ENCODE data around the gene ANAPC5.
"Not testable (repeated sequence)": the region's sequence is repeated elsewhere in the genome, so short reads cannot be mapped to it uniquely, and the experiment has no call there.

ANAPC5 gene

GRCh38 chr12:121283388-121283787 is 68.8 kb downstream of the ANAPC5 start:
- DNase-seq, result no peak

DNA sequence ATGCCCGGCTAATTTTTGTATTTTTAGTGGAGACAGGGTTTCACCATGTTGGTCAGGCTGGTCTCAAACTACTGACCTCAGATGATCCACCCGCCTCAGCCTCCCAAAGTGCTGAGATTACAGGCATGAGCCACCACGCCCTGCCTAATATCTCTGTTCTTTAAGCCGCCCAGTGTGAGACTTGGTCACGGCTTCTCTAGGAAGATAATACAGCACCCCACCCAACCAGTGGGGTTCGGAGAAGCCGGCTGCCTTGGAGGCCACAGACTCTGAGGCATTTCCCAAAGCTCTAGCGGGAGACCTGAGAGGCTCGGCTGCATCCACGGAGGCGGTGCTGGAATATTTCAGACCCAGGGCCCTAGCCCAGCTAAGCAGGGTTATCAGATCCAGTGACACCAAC is 69.3 kb downstream of the ANAPC5 start:
- not testable (repeated sequence) for DNase-seq

DNA sequence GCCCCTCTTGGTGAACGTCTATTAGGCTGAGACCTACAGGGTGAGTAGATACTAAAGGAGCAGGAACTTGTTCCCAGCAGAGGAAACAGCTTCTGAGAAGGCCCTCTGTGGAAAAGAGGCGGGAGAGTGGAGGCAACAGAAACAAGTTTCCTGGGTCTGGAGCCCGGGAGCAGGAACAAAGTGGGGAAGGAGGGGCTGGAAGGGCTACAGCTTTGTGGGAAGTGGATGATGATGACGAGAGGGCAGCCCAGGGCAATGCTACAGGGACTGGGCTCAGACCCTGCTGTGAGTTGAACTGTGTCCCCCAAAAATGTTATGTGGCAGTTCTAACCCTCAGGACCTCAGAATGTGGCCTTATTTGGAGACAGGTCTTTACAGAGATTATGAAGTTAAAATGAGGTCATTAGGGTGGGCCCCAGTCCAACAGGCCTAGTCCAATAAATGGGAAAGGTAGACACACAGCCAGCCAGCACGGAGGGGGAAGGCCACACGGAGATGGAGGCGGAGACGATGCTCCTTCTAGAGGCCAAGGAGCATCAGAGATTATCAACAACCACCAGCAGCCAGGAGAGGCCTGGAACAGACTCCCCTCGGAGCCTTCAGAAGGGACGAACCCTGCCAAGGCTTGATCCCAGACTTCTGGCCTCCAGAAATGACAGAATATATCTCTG is 70.0 kb downstream of the ANAPC5 start:
- no peak for DNase-seq

GRCh38 chr12:121281116-121281515 is 71.1 kb downstream of the ANAPC5 start:
- not testable (repeated sequence) for DNase-seq

DNA sequence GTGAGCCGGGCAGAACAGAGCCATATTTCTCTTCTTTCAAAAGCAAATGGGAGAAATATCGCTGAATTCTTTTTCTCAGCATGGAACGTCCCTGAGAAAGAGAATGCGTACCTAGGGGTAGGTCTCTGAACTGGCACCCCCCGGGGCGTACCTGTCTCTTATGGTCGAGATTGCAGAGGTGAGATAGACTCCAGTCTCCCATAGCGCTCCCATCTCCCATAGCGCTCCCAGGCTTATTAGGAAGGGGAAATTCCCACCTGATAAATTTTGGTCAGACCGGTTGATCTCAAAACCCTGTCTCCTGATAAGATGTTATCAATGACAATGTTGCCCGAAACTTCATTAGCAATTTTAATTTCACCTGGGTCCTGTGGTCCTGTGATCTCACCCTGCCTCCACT is 71.7 kb downstream of the ANAPC5 start:
- not testable (repeated sequence) for DNase-seq

DNA sequence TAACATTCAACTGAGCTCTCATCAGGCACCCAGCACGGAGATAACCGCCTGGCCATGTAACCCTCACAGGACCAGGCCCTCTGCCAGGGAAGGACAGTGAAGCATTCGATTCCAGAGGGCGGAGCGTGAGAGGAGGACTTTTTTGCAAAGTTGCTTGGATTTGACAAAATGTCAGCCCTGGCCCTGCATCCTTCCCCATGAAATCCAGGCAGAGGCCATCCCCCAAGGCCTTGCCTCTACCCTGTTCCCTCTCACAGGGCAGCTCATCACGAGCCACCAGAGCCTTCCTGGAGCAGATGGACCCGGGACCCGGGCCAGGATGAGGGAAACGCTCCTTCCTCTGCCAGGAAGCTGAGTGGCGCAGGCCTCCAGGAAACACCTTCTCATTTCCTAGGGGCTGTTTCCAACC is 72.7 kb downstream of the ANAPC5 start:
- DNase-seq, result no peak

GRCh38 chr12:121279071-121279375 is 73.2 kb downstream of the ANAPC5 start:
- no peak for DNase-seq

GRCh38 chr12:121278169-121279070 is 73.8 kb downstream of the ANAPC5 start:
- no peak for DNase-seq

DNA sequence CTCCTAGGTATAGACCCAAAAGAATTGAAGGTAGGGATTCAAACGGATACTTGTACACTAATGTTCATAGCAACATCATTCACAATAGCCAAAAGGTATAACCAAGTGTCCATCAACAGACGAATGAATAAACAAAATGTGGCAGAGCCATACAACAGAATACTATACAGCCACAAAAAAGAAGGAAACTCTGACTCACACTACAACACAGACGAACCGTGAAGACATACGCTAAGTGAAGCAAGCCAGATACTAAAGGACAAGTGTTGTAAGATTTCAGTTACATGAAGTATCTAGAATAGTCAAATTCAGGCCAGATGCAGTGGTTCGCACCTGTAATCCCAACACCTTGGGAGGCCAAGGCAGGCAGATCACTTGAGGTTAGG is 74.8 kb downstream of the ANAPC5 start:
- no peak for DNase-seq

- DNase-seq, result no peak
Measured at GRCh38 chr12:121274036-121274763, 78.0 kb downstream of the ANAPC5 start.

- DNase-seq, result no peak
Measured at GRCh38 chr12:121273364-121273896, 78.8 kb downstream of the ANAPC5 start.

DNA sequence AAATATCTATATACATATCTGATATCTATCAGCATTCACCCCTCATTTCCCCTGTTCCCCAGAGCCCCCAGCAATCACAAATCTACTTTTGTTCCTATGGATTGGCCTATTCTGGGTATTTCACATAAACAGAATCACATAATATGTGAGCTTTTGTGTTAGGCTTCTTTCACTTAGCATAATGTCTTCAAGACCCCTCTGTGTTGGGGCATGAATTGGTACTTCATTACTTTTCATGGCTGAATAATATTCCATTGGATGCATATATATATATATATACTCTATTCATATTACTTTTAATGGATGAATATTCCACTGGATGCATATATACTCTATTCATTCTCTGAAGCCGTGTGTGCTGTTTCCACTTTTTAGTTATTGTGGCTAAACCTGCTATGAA is 84.4 kb downstream of the ANAPC5 start:
- no peak for DNase-seq

DNA sequence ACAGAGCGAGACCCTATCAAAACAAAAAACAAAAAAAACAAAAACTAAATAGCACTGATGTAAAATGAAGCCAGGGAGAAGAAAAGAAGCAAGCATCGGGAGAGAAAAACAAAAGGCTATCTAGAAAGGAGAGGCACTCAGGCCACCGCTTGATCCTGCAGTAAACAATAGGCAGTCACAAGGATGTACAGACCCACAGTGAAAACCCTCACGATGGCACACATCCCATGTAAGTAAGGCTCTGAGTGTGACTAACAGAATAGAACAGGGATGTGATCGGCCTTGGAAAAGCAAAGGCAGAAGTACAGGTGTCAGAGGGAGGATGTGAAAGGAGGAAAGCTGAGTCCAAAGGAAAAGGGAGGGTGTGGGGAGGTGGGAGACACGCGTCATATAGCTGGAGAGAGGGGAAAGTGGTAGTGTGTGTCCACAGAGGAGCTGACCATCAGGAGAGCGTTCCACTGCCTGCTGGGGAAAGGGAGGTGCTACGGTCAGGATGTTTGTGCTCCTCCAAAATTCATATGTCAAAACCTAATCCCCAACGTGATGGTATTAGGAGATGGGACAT is 87.2 kb downstream of the ANAPC5 start:
- no peak for DNase-seq

DNA sequence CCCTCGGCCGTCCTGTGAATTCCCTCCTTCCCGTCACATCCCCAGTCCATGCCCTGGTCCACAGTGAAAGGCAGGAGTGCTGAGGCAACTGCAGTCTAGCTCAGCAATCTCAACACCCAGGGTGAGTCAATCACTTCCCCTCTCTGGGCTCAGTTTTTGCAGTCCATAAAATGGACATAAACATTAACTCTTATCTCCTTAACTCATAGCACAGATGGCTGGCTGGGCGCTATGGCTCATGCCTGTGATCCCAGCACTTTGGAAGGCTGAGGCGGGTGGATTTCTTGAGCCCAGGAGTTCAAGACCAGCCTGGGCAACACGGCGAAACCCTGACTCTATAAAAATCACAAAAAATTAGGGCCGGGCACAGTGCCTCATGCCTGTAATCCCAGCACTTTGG is 88.1 kb downstream of the ANAPC5 start:
- no peak for DNase-seq

DNA sequence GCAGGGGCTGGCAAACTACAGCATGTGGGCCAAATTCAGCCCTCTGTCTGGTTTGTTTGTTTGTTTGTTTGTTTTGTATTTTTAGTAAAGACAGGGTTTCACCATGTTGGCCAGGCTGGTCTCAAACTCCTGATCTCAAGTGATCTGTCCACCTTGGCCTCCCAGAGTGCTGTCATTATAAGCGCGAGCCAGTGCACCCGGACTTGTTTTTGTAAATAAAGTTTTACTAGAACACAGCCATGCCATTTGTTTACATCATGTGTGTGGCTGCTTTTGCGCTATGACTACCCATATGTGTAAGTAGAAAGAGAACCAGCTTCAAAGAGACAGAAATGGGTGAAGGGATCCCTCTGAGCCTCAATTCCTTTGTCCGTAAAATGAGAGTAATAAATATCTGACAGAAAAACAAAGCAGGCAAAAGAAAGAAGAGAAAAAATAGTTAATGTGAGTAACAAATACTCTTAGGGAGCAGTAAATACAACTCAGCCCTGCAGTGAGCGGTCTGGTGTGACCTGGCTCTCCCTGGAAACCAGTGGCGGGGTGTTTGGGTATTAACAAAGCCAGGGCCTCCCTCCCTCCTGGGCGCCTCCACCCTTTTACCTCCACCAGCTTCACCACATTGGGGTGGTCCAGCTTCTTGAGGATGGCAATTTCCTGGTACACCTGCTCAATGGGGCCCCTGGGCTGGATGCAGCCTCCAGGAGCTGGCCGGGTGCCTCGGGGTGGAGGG is 88.8 kb downstream of the ANAPC5 start:
- DNase-seq, result no peak

- DNase-seq, result no peak
Measured at GRCh38 chr12:121261398-121261797, 90.8 kb downstream of the ANAPC5 start.

GRCh38 chr12:121260091-121260490 is 92.1 kb downstream of the ANAPC5 start:
- DNase-seq, result no peak

DNA sequence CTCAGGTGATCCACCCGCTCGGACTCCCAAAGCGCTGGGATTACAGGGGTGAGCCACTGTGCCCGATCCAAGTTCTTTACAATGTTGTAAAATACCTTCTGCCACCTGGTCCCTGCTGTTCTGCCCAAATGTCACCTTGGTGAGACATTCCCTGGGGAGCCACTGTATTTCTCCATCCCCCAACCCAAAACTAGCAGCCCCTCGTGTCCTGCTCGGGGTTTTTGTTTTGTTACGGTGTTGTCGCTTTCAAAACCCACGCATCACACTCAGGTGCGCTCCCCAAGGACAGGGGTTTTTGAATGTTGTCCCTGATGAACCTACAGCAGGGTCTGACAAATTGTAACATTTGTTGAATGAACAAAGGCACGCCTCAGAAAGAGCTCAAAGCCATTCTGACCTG is 93.1 kb downstream of the ANAPC5 start:
- no peak for DNase-seq

Measured in MV-4-11 (cell line).